GM21390 (cell line): Measurements from ENCODE around the gene WIPF3.

Source experiments
- ATAC-seq: cut with Tn5 transposase; IDR thresholded peaks from one replicate; pipeline ENCODE4 v1.9.1; 2021; ENCODE audit not compliant: unreplicated experiment

The WIPF3 gene

DNA sequence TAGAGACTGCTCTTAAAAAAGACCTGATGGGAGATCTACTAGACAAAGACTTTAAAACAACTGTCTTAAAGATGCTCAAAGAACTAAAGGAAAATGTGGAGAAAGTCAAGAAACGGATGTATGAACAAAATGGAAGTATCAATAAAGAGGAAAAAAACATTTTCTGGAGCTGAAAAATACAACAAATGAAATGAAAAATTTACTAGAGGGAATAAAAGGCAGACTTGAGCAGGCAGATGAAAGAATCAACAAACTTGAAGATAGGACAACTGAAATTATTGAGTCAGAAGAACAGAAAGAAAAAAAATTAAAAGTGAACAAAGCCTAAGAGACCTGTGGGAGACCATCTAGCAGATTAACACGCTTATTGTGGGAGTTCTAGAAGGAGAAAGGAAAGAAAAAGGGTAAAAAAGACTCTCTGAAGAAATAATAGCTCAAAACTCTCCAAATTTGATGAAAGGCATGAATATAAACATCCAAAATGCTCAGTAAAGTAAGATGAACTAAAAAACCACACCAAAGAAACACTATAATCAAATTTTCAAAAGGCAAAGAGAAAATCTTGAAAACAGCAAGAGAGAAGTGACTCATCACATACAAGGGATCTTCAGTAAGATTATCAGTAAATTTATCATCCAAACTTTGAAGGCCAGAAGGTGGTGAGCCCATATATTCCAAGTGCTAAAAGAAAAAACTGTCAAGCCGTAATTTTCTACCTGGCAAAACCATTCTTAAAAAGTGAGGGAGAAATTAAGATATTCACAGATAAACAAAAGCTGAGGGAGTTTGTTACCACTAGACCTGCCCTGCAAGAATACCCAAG lies 100.1 kb downstream of the WIPF3 start:
- no peak for ATAC-seq

GRCh38 chr7:29914180-29914579 lies 107.9 kb downstream of the WIPF3 start:
- no peak for ATAC-seq

DNA sequence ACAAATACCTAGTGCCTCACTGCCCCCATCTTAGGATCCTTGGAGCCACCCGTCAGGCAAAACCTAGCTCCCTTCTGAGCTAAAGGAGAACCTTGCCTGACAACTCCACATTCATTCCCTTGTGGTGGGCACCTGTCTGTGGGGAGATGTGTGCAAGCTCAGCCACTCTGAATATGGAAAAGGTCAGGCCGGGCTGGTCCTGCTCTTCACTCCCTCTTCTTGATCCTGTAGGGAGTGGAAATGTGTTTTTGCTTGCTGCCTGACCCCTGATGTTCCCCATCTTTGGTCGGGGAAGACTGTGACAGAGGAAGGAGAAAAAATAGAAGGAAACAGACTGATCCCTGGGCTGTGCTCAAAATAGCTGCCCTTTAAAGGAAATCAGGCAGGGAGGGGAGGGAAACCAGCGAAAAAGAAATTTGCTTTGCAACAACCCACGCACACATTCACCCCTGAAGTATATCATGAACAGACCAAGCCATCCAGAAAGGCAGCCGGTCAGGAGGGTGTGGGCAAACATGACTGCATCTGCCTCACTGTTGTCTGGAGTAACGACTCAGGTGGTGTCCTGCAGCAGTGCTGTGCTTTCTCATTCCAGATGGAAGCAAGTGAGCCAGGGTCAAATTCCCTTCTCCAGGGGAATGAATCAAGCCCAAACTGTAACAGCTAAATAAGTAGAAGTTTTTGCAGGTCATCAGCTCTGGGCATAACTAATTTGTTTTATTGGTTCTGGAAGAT lies 109.3 kb downstream of the WIPF3 start:
- ATAC-seq = no peak

DNA sequence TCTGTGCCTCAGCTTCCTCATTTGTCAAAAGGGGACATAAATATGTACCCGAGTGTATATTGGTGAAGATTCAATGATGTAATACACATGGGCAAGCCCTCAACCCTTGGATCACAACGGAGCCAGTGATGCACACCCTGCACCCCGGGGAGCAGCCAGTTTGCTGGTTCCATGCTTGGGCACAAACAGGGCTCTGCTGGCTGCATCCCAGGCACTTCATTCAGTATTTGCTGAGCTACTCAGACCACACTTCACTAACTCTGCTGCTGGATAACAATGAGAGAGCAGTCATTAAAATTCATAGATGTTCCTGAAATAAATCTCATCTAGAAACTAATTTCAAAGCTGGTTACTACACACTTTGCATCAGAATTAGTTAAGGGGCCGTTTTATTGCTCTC lies 111.3 kb downstream of the WIPF3 start:
- ATAC-seq = no peak

GRCh38 chr7:29918850-29919249 lies 112.5 kb downstream of the WIPF3 start:
- no peak for ATAC-seq

DNA sequence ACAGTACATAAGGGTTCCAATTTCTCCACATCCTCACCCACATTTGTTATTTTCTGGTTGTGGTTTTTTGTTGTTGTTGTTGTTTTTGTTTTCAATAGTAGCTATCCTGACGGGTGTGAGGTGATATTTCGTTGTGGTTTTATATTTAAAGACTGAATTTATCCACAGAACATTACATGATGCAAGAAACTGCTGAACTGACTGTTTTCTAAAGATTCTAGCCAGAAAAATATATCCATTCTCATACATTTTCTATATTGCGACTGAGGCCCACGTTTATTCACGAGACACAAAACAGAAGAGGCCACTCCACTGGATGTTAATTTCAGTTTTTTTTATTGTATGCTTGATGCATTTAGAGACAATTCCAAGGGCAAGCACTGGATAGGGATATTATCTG lies 113.5 kb downstream of the WIPF3 start:
- no peak for ATAC-seq

- ATAC-seq = no peak
Observed at GRCh38 chr7:29920491-29920890, 114.2 kb downstream of the WIPF3 start.

DNA sequence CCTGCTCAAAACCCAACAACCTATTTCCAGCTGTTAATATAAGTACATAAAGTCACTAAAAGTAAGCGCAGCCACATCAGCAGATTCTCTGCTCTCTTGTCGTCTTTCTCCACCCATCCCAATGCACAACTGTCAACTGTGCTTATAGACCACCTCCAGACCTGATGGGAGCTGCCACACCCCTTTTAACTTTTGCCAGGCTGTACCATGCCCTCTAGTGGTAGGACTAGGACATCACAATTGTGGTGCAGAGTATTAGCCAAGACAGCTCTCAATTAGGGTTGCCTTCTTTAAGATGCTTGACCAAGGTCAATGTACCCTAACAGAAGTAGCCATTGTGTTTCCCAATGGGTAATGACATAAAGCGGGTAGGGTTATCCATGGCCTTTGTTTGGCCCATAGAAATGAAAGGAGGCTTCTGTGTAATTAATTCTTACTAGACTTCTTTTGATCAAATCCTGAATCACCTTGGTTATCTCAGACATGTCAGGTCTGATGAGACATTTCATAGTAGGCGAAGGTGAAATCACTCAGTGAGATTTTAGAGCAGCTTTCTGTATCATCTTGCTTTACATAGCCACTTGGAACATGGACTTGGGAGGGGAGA lies 115.2 kb downstream of the WIPF3 start:
- ATAC-seq = peak; percentile 81

- ATAC-seq = no peak
Observed at GRCh38 chr7:29922921-29923700, 116.8 kb downstream of the WIPF3 start.

- ATAC-seq = no peak
Observed at GRCh38 chr7:29924006-29924405, 117.7 kb downstream of the WIPF3 start.

- no peak for ATAC-seq
Observed at GRCh38 chr7:29924684-29925083, 118.4 kb downstream of the WIPF3 start.

- ATAC-seq = no peak
Observed at GRCh38 chr7:29926216-29926615, 119.9 kb downstream of the WIPF3 start.

- ATAC-seq = no peak
Observed at GRCh38 chr7:29926741-29927140, 120.4 kb downstream of the WIPF3 start.

DNA sequence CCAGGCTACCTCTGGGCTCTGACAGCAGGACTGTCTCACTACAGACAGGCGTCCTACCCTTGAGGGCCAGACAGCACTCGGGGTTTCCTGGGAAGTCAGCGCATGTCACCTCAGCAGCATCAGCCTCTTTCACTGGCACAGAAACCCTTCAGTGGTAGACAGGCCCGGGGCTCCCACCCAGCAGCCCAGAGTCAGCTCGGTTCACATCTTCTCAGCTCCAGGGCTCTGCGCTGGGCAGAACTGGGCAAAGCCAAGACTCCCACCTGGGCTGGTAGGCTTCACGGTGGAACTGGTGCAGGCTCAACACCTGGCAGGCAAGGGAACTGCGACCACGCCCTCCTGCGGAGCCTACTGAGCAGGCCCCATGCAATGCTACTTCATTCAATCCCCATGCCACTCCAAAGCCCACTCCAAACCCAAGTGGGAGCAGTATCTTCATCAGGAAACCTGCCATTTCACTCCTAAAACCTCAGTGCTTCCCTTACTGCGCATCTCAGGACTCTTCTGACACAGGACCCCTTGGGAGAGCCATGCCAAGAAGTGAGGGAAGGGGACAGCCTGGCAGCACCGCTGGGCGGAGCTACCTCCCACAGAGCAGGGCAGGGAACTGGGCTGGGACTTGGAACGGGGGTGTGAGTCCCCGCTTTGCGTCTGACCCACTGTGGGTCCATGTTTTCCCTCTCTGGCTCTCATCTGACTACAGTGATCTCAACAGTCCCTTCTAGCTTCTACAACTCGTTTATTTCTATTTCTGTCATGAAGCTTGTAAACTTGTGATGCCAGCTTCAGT lies 122.9 kb downstream of the WIPF3 start:
- ATAC-seq = no peak

DNA sequence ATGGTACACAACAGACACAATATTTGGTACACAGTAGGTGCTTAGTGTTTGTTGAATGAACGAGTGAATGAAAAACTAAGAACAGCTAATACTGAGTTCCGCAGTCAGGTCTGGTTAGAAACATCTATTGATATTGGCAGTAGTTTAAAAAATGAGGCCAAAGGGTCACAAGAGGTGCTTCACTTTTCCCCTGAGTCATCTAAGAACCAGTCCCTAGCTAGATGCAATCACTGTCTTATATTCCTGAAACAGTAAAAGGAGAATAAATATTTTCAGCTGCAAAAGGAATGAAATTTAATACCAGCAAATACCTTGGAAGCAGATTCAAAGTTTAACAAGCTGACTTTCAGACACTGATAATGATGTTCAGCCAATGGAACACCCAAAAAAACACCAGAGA lies 128.8 kb downstream of the WIPF3 start:
- ATAC-seq = no peak

DNA sequence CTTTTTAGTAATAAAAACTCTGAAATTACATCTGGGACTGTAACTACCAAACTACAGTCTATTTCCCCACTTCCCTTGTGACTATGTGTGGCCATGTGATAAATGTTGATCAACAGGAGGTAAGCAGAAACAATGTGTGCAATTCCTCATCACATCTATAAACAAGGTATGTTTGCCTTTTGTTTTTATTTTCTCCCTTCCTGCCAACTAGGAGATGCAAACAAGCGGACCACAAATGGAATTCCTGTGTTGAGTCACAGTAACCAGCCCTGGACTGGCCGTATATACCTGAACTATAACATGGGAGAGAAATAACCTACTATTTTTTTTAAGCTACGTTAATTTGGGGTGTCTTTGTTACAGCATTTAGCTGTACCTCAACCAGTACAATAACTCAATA lies 130.8 kb downstream of the WIPF3 start:
- ATAC-seq = no peak

- no peak for ATAC-seq
Observed at GRCh38 chr7:29940199-29940598, 133.9 kb downstream of the WIPF3 start.

- no peak for ATAC-seq
Observed at GRCh38 chr7:29945259-29945809, 139.0 kb downstream of the WIPF3 start.

GRCh38 chr7:29946428-29947186 lies 140.3 kb downstream of the WIPF3 start:
- ATAC-seq = no peak
